HG03354 (cell line): Measurements from ENCODE around the gene STK38.
"Not testable (repeated sequence)": the region's sequence is repeated elsewhere in the genome, so short reads cannot be mapped to it uniquely, and the experiment has no call there.

Experiments used
- ATAC-seq: cut with Tn5 transposase; IDR thresholded peaks from one replicate; pipeline ENCODE4 v1.9.1; 2021; ENCODE audit warnings: mild to moderate bottlenecking; ENCODE audit not compliant: unreplicated experiment, poor library complexity, severe bottlenecking

The STK38 gene

GRCh38 chr6:36492621-36493020, 54.7 kb downstream of the STK38 start:
- no peak for ATAC-seq

- ATAC-seq = no peak
Measured at GRCh38 chr6:36492092-36492491, 55.2 kb downstream of the STK38 start.

- ATAC-seq = no peak
Measured at GRCh38 chr6:36491378-36491965, 55.8 kb downstream of the STK38 start.

- no peak for ATAC-seq
Measured at GRCh38 chr6:36489426-36489825, 57.9 kb downstream of the STK38 start.

GRCh38 chr6:36488221-36488620, 59.1 kb downstream of the STK38 start:
- no peak for ATAC-seq

- ATAC-seq = no peak
Measured at GRCh38 chr6:36487698-36488097, 59.6 kb downstream of the STK38 start.

GRCh38 chr6:36484736-36485135, 62.5 kb downstream of the STK38 start:
- ATAC-seq = no peak

GRCh38 chr6:36483326-36483725, 64.0 kb downstream of the STK38 start:
- ATAC-seq = not testable (repeated sequence)

DNA sequence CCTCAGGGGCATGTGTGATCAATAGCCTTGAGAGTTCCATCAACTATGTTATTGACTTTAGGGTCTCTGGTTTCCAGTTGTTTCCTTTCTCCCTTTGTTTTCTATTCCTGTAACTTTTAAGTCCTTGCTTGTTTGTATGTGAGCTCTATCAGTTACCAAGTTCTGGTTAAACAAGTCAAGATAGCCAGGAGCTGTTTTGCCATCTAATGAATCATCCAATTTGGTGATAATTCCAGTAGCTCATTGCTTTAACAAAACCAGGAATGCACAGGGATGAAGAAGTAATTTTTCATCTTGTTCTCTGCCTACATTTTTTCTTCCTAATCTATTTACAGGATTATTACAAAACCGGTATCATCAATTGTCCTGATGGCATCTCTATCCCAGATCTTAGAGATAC, 68.0 kb downstream of the STK38 start:
- ATAC-seq = no peak

GRCh38 chr6:36478051-36478526, 69.2 kb downstream of the STK38 start:
- no peak for ATAC-seq

DNA sequence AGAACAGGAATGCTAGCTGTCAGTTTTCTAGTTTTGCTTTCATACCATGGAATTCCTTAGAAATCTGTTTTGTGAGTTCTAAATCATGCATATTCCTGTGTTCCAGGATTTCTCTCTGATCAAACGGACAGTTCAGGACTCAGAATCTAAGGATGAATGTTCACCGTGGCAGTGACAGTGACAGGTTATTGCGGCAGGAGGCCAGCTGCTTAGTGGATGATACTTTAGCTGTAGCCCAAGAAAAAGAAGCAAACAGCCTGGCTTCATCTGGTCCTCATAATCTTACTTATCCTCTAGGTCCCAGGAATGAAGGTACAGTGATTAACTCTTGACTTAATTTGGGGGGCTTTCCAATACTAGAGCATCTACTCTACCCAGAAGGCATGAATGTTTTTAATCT, 77.3 kb downstream of the STK38 start:
- ATAC-seq = no peak

GRCh38 chr6:36469148-36469661, 78.1 kb downstream of the STK38 start:
- no peak for ATAC-seq

DNA sequence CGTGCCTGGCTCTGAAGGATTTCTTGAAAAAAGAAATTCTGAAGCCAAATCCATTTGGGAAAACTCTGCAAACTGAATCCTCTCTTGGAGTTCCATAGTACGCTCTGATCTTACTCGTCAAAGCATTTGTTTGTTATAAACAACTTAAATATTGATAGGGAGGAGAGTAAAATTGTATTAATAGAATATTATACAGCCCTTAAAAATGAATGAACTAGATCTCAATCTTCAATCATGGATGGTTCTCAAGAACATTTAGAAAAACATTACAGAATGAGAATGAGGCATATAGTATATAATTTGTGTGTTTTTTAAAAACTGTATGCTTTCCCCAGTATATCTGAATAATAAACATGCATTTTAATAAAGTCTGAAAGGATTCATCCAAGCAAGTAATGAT, 79.7 kb downstream of the STK38 start:
- no peak for ATAC-seq

- ATAC-seq = no peak
Measured at GRCh38 chr6:36464233-36464632, 83.0 kb downstream of the STK38 start.

- ATAC-seq = no peak
Measured at GRCh38 chr6:36463676-36464075, 83.6 kb downstream of the STK38 start.

- ATAC-seq = no peak
Measured at GRCh38 chr6:36461646-36462045, 85.6 kb downstream of the STK38 start.

- ATAC-seq = no peak
Measured at GRCh38 chr6:36460916-36461315, 86.4 kb downstream of the STK38 start.

GRCh38 chr6:36459501-36459900, 87.8 kb downstream of the STK38 start:
- ATAC-seq = no peak

DNA sequence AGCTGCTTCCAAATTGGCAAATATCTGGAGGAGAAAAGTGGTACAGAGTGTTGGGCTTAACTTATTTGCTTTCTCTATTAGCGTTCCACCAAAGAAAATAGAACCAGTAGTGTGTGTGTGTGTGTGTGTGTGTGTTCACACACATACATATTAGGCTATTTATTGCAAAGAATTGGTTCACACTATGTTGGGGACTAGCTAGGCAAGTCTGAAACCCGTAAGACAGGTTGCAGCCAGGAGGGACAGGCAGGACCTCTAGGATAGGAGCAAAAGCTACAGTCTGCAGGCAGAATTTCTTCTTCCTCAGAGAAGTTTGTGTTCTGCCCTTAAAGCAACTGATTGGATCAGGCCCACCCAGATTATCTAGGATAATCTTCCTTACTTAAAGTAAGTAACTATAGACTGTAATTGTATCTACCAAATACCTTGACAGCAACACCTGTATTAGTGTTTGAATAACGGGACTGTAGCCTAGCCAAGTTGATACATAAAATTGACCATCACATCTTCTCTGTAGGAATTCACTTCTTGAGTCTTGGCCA, 91.7 kb downstream of the STK38 start:
- ATAC-seq = no peak

GRCh38 chr6:36452897-36453296, 94.4 kb downstream of the STK38 start:
- not testable (repeated sequence) for ATAC-seq

DNA sequence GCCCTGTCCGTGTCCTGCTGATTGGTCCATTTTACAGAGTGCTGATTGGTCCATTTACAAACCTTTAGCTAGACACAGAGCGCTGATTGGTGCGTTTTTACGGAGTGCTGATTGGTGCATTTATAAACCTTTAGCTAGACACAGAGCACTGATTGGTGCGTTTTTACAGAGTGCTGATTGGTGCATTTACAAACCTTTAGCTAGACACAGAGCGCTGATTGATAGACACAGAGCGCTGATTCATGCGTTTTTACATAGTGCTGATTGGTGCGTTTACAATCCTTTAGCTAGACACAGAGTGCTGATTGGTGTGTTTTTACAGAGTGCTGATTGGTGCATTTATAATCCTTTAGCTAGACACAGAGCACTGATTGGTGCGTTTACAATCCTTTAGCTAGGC, 98.1 kb downstream of the STK38 start:
- ATAC-seq = not testable (repeated sequence)

DNA sequence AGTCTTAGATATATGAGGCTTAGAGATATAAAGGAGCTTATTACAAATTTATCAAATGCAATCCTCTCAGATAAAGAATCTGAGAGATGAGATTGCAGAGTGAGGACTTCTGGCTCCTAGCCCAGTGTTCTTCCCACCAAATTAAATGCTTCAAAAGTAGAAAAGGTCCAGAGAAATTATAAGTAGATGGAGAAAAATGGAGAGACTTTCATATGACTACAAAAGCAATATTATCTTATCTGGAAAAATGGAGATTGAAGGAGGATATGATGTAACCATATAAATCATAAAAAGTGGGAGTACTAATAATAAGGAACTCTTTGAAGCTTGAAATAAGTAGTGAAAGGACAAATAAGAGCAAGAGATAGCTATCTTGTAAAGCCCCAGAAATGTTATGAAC, 101.7 kb downstream of the STK38 start:
- no peak for ATAC-seq
